Upper lobe of left lung (tissue), 4 donors: ENCODE measurements around the gene ST8SIA6.

Experiments used
- EP300 ChIP-seq, 4 donors: sonication (generic); formaldehyde crosslinking; IDR thresholded peaks; one replicate each; pipeline ENCODE4 v1.5.1; 2017; ENCODE audit warnings: antibody characterized with exemption in 4 of 4, control low read depth in 2 of 4
- POLR2A ChIP-seq, 4 donors: fragments of 450-650 bp; IDR thresholded peaks; one replicate each; pipeline ENCODE4 v1.5.1; 2016 to 2017; ENCODE audit warnings: antibody characterized with exemption in 4 of 4, mild to moderate bottlenecking in 2 of 4
- POLR2AphosphoS5 ChIP-seq, 2 donors: sonication (generic); formaldehyde crosslinking; IDR thresholded peaks; one replicate each; pipeline ENCODE4 v1.5.1; 2017; ENCODE audit warnings: antibody characterized with exemption in 2 of 2
- TF ChIP-seq, protein P1 (sequence below), 6 experiments: fragments of 450-650 bp in 4 of 6; fragments of 200-600 bp in 2 of 6; sonication (generic) in 2 of 6; IDR thresholded peaks; one replicate each; pipeline ENCODE4 v1.5.1; 2016 to 2019; ENCODE audit warnings: antibody characterized with exemption in 6 of 6

DNA sequence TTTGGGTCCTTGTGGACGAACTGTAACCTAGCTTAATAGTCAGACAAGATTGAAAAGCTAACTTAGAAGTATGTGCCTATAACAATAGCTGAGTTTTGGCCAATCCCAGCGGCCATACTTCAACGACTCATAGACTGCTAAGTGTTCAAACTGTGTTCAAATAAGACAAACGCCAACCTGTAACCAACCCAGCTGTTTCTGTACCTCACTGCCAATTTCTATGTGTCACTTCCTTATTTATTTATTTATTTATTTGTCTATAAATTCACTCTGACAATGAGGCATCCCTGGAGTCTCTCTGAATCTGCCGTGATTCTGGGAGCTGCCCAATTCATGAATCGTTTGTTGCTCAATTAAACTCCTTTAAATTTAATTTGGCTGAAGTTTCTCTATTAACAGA is 21.7 kb downstream of the ST8SIA6 start:
- no peak for TF ChIP-seq POLR2AphosphoS5 (IDR thresholded peaks at IDR 0.05)
- TF ChIP-seq, protein P1, sequence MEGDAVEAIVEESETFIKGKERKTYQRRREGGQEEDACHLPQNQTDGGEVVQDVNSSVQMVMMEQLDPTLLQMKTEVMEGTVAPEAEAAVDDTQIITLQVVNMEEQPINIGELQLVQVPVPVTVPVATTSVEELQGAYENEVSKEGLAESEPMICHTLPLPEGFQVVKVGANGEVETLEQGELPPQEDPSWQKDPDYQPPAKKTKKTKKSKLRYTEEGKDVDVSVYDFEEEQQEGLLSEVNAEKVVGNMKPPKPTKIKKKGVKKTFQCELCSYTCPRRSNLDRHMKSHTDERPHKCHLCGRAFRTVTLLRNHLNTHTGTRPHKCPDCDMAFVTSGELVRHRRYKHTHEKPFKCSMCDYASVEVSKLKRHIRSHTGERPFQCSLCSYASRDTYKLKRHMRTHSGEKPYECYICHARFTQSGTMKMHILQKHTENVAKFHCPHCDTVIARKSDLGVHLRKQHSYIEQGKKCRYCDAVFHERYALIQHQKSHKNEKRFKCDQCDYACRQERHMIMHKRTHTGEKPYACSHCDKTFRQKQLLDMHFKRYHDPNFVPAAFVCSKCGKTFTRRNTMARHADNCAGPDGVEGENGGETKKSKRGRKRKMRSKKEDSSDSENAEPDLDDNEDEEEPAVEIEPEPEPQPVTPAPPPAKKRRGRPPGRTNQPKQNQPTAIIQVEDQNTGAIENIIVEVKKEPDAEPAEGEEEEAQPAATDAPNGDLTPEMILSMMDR (IDR thresholded peaks at IDR 0.05), result no peak
- TF ChIP-seq POLR2A (IDR thresholded peaks at IDR 0.05), result no peak
- no peak for TF ChIP-seq EP300 (IDR thresholded peaks at IDR 0.05)
